ENCODE results near the gene POU2AF2. TPM values are rescaled to one million over a fixed set of nuclear protein-coding genes. Genes with fewer than 3 reads are reported as not detected.

POU2AF2 gene
- total and polyA plus RNA-seq, 2 donors (not counting 3 experiments of a cell fraction or from before 2014, with no cell fraction given), result not detected

DNA sequence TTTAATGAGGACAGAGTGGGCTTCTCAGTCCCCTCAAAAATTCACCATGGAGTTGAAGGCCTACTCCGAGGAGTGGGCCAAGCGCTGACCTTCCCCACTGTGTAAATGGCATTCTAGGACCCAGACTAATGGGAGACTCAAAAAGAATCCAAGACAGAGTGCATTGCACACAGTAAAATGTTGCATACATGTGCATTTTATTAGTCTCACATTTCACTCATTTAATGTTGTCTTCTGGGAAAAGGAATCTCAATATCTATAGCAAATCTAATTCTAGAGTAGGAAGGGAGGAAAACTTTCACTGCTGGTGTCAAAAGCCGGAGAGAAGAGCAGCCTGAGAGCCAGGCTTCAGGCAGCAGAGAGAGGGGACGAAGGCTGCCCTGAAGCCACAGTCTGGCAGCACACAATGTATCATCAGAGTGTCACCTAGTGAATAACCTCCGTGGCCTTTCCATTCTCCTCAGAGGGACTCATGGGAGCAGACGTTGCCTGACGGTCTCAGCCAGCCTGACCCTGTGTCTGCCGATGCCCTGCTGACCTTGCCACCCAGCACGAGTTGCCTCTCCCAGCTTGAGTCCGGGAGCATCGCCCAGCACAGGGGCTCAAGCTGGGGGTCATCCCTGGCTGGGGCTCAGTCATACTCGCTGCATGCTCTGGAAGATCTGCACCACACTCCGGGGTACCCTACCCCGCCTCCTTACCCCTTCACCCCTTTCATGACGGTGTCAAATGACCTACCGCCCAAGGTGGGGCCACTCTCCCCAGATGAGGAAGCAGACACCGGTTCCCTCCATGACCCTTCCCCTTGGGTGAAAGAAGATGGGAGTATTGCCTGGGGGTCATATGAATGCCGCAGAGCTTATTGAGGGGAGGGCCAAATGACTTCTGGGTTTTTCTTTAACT, 39.9 kb downstream of the POU2AF2 start:
- H3K36me3 ChIP-seq (ENCODE audit: control insufficient read depth in 2 of 2, extremely low read depth in 1 of 2, insufficient read depth in 2 of 2, low read length in 2 of 2), result no peaks in the 10 kb centered on the region
- no peaks in the 10 kb centered on the region for H3K79me2 ChIP-seq (ENCODE audit: control insufficient read depth, insufficient read depth, low read length)
- no peaks in the 10 kb centered on the region for H4K20me1 ChIP-seq (replicated peaks; ENCODE audit: control insufficient read depth, extremely low read depth, insufficient read depth, low read length)
- H3K9me3 ChIP-seq (replicated peaks; ENCODE audit: control insufficient read depth, insufficient read depth, low read length), result no peaks in the 10 kb centered on the region
- no peaks in the 10 kb centered on the region for H3K4me1 ChIP-seq (ENCODE audit: control insufficient read depth, extremely low read depth, insufficient read depth, low read length)
- no peak overlapping the region for H2AFZ ChIP-seq (ENCODE audit: low read depth, low read length)
- FAIRE-seq (no peak), DNase-seq (ENCODE audit: low read depth, low spot score) (no peak)
- dilution Hi-C loops (cut with MboI; ENCODE audit: extremely low pct_ligation_motif_present, low sequenced_read_pairs), result no loop called here
- no peak overlapping the region for H3K27ac ChIP-seq (ENCODE audit: insufficient read depth, low read depth, low read length)
- H3K9ac ChIP-seq (replicated peaks; ENCODE audit: extremely low read depth, insufficient read depth, low read length), result no peak overlapping the region
- TF ChIP-seq POLR2AphosphoS5 (IDR thresholded peaks at IDR 0.05; ENCODE audit: insufficient read depth, low read depth, low read length) (no peak), GATA2 (IDR thresholded peaks at IDR 0.05; ENCODE audit: insufficient read depth, insufficient read length, low read depth, low read length) (no peak), EZH2 (IDR thresholded peaks at IDR 0.05; ENCODE audit: borderline replicate concordance, low read depth, low read length, severe bottlenecking) (no peak), MYC (IDR thresholded peaks at IDR 0.05; ENCODE audit: low read depth, low read length) (no peak), JUN (IDR thresholded peaks at IDR 0.05; ENCODE audit: borderline replicate concordance, insufficient read depth, insufficient read length, low read depth) (no peak), POLR2A (IDR thresholded peaks at IDR 0.05; ENCODE audit: low read depth, low read length) (no peak), FOS (IDR thresholded peaks at IDR 0.05; ENCODE audit: borderline replicate concordance, insufficient read depth, low read length) (no peak)
- TF ChIP-seq, protein P1, sequence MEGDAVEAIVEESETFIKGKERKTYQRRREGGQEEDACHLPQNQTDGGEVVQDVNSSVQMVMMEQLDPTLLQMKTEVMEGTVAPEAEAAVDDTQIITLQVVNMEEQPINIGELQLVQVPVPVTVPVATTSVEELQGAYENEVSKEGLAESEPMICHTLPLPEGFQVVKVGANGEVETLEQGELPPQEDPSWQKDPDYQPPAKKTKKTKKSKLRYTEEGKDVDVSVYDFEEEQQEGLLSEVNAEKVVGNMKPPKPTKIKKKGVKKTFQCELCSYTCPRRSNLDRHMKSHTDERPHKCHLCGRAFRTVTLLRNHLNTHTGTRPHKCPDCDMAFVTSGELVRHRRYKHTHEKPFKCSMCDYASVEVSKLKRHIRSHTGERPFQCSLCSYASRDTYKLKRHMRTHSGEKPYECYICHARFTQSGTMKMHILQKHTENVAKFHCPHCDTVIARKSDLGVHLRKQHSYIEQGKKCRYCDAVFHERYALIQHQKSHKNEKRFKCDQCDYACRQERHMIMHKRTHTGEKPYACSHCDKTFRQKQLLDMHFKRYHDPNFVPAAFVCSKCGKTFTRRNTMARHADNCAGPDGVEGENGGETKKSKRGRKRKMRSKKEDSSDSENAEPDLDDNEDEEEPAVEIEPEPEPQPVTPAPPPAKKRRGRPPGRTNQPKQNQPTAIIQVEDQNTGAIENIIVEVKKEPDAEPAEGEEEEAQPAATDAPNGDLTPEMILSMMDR (IDR thresholded peaks at IDR 0.05; ENCODE audit: extremely low read depth in 1 of 2, insufficient read depth in 1 of 2, low read depth in 1 of 2, low read length in 2 of 2), result no peak
- TF ChIP-seq, protein P2, sequence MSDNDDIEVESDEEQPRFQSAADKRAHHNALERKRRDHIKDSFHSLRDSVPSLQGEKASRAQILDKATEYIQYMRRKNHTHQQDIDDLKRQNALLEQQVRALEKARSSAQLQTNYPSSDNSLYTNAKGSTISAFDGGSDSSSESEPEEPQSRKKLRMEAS (IDR thresholded peaks at IDR 0.05; ENCODE audit: insufficient read depth, insufficient read length), result no peak
- no peaks in the 10 kb centered on the region for H3K9me1 ChIP-seq (replicated peaks; ENCODE audit: control insufficient read depth, extremely low read depth, insufficient read depth, low read length)
- intact Hi-C loops (cut with micrococcal nuclease), result no loop called here
- H3K27me3 ChIP-seq (ENCODE audit: control insufficient read depth in 2 of 2, insufficient read depth in 2 of 2, low read length in 2 of 2), result peaks cover 0 to 1% of the 10 kb centered on the region in 2 experiments
- BruUV-seq (replicated peaks), result no TSS peak
- CTCF ChIA-PET, result interaction anchor here (1.4 to 4.8 kb wide), 4 partner anchors 12 to 161 kb away, joined by 3 to 93 read pairs (median 30); no protein-coding TSS in a partner anchor
- no peak overlapping the region for H3K4me3 ChIP-seq (replicated peaks in 1 of 3; ENCODE audit: insufficient read depth in 1 of 3, low read depth in 1 of 3, low read length in 3 of 3)
- POLR2A ChIA-PET, result no interaction called here
- no peak overlapping the region for H3K4me2 ChIP-seq (ENCODE audit: insufficient read depth, low read length)

Data from endothelial cell of umbilical vein (primary cell).